Astrocyte (in vitro differentiated cells and primary cell): ENCODE data around the gene LRBA. TPM values are rescaled to one million over a fixed set of nuclear protein-coding genes. Genes with fewer than 3 reads are reported as not detected.
"Not testable (repeated sequence)": the region's sequence is repeated elsewhere in the genome, so short reads cannot be mapped to it uniquely, and the experiment has no call there.

Experiments used
- DNase-seq: peaks from one replicate; pipeline ENCODE4 v3.0.0-alpha.2; 2010; ENCODE audit warnings: low read depth
- FAIRE-seq: peaks from 2 replicates; lab custom pipeline; 2011; peaks lifted over from hg19 to GRCh38; lab: Jason Lieb, UNC
- H2AFZ ChIP-seq: 2 replicates; pipeline ENCODE4 v1.6.0; 2012; ENCODE audit warnings: low read depth, low read length, inconsistent platforms
- H3K27ac ChIP-seq: 2 replicates; pipeline ENCODE4 v1.5.1; 2011; ENCODE audit warnings: low read depth, low read length, inconsistent platforms
- H3K27me3 ChIP-seq: 2 replicates; pipeline ENCODE4 v1.6.0; 2011; ENCODE audit warnings: low read length, inconsistent platforms; ENCODE audit not compliant: insufficient read depth
- H3K36me3 ChIP-seq: 2 replicates; pipeline ENCODE4 v1.5.1; 2011; ENCODE audit warnings: low read length, inconsistent platforms; ENCODE audit not compliant: insufficient read depth
- H3K4me1 ChIP-seq: 2 replicates; pipeline ENCODE4 v1.5.1; 2011; ENCODE audit warnings: low read length, inconsistent platforms; ENCODE audit not compliant: insufficient read depth
- H3K4me2 ChIP-seq: 2 replicates; pipeline ENCODE4 v1.6.0; 2012; ENCODE audit warnings: low read length, inconsistent platforms
- H3K4me3 ChIP-seq: 2 replicates; pipeline ENCODE4 v1.5.1; 2011; ENCODE audit warnings: low read depth, mild to moderate bottlenecking, low read length, inconsistent platforms; ENCODE audit not compliant: insufficient read depth
- H3K79me2 ChIP-seq: 2 replicates; pipeline ENCODE4 v1.6.0; 2012; ENCODE audit warnings: mild to moderate bottlenecking, low read length, inconsistent platforms; ENCODE audit not compliant: insufficient read depth
- H3K9ac ChIP-seq: 2 replicates; pipeline ENCODE4 v1.6.0; 2012; ENCODE audit warnings: mild to moderate bottlenecking, low read length, inconsistent platforms
- H3K9me3 ChIP-seq: 2 replicates; pipeline ENCODE4 v1.5.1; 2012; ENCODE audit warnings: low read depth, mild to moderate bottlenecking, low read length, inconsistent platforms; ENCODE audit not compliant: insufficient read depth
- H4K20me1 ChIP-seq: 2 replicates; pipeline ENCODE4 v1.6.0; 2012; ENCODE audit warnings: low read length, inconsistent platforms; ENCODE audit not compliant: insufficient read depth
- H3K27ac Mint-ChIP-seq: one replicate; pipeline ENCODE4 v1.8.0; 2021; ENCODE audit warnings: mild to moderate bottlenecking, mixed read lengths; ENCODE audit not compliant: unreplicated experiment
- H3K27me3 Mint-ChIP-seq: one replicate; pipeline ENCODE4 v1.8.0; 2021; ENCODE audit warnings: low read depth, mixed read lengths; ENCODE audit not compliant: unreplicated experiment
- H3K36me3 Mint-ChIP-seq: one replicate; pipeline ENCODE4 v1.8.0; 2021; ENCODE audit warnings: low read depth, mixed read lengths; ENCODE audit not compliant: unreplicated experiment
- H3K4me1 Mint-ChIP-seq: one replicate; pipeline ENCODE4 v1.8.0; 2021; ENCODE audit warnings: low read depth, mixed read lengths; ENCODE audit not compliant: unreplicated experiment
- H3K4me3 Mint-ChIP-seq: one replicate; pipeline ENCODE4 v1.8.0; 2021; ENCODE audit warnings: mild to moderate bottlenecking, moderate library complexity, mixed read lengths; ENCODE audit not compliant: unreplicated experiment
- H3K9me3 Mint-ChIP-seq: one replicate; pipeline ENCODE4 v1.8.0; 2021; ENCODE audit warnings: mild to moderate bottlenecking, mixed read lengths; ENCODE audit not compliant: unreplicated experiment
- CTCF ChIP-seq: IDR thresholded peaks from 2 replicates; pipeline ENCODE4 v1.5.1; 2011; ENCODE audit warnings: low read depth, mild to moderate bottlenecking, inconsistent platforms, low read length, moderate library complexity; ENCODE audit not compliant: insufficient read depth
- EZH2 ChIP-seq: IDR thresholded peaks from 2 replicates; pipeline ENCODE4 v1.6.1; 2012; ENCODE audit warnings: mild to moderate bottlenecking, low read length, inconsistent platforms; ENCODE audit not compliant: insufficient read depth
- total RNA-seq: library from RNA; stranded (reverse); gene quantifications from 2 replicates; pipeline ENCODE4 v1.2.1, GENCODE V29; 2021

The LRBA gene
- total RNA-seq, 1 donor from 2014 or later, result 25.3 TPM

- H3K9me3 ChIP-seq, result peaks cover 6% of the 10 kb centered on the region
- no peaks in the 10 kb centered on the region for H3K36me3 ChIP-seq
- no peak overlapping the region for H3K9ac ChIP-seq
- no peak for FAIRE-seq
- TF ChIP-seq CTCF (no peak), EZH2 (no peak)
- no peaks in the 10 kb centered on the region for H3K4me1 Mint-ChIP-seq
- no peak overlapping the region for H3K4me3 ChIP-seq
- H3K9me3 Mint-ChIP-seq, result peaks cover 12% of the 10 kb centered on the region
- no peaks in the 10 kb centered on the region for H3K27me3 ChIP-seq
- H3K4me2 ChIP-seq, result no peak overlapping the region
- DNase-seq, result no peak
- no peak overlapping the region for H3K27ac ChIP-seq
- no peak overlapping the region for H3K4me3 Mint-ChIP-seq
- no peaks in the 10 kb centered on the region for H3K4me1 ChIP-seq
- H4K20me1 ChIP-seq, result no peaks in the 10 kb centered on the region
- peaks cover 5% of the 10 kb centered on the region for H3K36me3 Mint-ChIP-seq
- H3K27ac Mint-ChIP-seq, result no peak overlapping the region
- no peaks in the 10 kb centered on the region for H3K79me2 ChIP-seq
- H2AFZ ChIP-seq, result no peak overlapping the region
- no peaks in the 10 kb centered on the region for H3K27me3 Mint-ChIP-seq
These were observed 452.3 kb downstream of the LRBA start for GRCh38 chr4:150562751-150563150.

GRCh38 chr4:150562250-150562649 is 452.8 kb downstream of the LRBA start:
- Histone ChIP-seq H3K4me3 (no peak overlapping the region), H3K79me2 (no peaks in the 10 kb centered on the region), H3K9ac (no peak overlapping the region), H3K9me3 (peaks cover 6% of the 10 kb centered on the region), H3K27me3 (no peaks in the 10 kb centered on the region), H3K4me1 (no peaks in the 10 kb centered on the region), H3K36me3 (no peaks in the 10 kb centered on the region), H2AFZ (no peak overlapping the region), H4K20me1 (no peaks in the 10 kb centered on the region), H3K27ac (no peak overlapping the region), H3K4me2 (no peak overlapping the region)
- Mint-ChIP-seq H3K9me3 (peaks cover 12% of the 10 kb centered on the region), H3K4me1 (peaks cover 3% of the 10 kb centered on the region), H3K27me3 (no peaks in the 10 kb centered on the region), H3K36me3 (peaks cover 5% of the 10 kb centered on the region), H3K27ac (no peak overlapping the region), H3K4me3 (no peak overlapping the region)
- DNase-seq (no peak), FAIRE-seq (no peak)
- TF ChIP-seq CTCF (no peak), EZH2 (no peak)

- Histone ChIP-seq H3K27ac (no peak overlapping the region), H3K36me3 (no peaks in the 10 kb centered on the region), H3K9ac (no peak overlapping the region), H3K4me2 (no peak overlapping the region), H3K4me1 (no peaks in the 10 kb centered on the region), H2AFZ (no peak overlapping the region), H3K27me3 (no peaks in the 10 kb centered on the region), H4K20me1 (no peaks in the 10 kb centered on the region), H3K4me3 (no peak overlapping the region), H3K9me3 (peaks cover 6% of the 10 kb centered on the region), H3K79me2 (no peaks in the 10 kb centered on the region)
- H3K4me3 Mint-ChIP-seq, result no peak overlapping the region
- H3K9me3 Mint-ChIP-seq, result peaks cover 12% of the 10 kb centered on the region
- TF ChIP-seq EZH2 (no peak), CTCF (no peak)
- peaks cover 5% of the 10 kb centered on the region for H3K36me3 Mint-ChIP-seq
- H3K4me1 Mint-ChIP-seq, result peaks cover 3% of the 10 kb centered on the region
- DNase-seq (no peak), FAIRE-seq (no peak)
- no peaks in the 10 kb centered on the region for H3K27me3 Mint-ChIP-seq
- H3K27ac Mint-ChIP-seq, result no peak overlapping the region
These were observed 453.8 kb downstream of the LRBA start for GRCh38 chr4:150561143-150561737.

- not testable (repeated sequence) for H3K4me3 Mint-ChIP-seq, H3K9ac ChIP-seq, H3K4me1 ChIP-seq, H3K27me3 ChIP-seq, H3K9me3 Mint-ChIP-seq, H3K9me3 ChIP-seq, H3K27me3 Mint-ChIP-seq, H3K4me3 ChIP-seq, H3K4me2 ChIP-seq, H3K36me3 ChIP-seq, FAIRE-seq, H3K36me3 Mint-ChIP-seq, H3K4me1 Mint-ChIP-seq, H3K79me2 ChIP-seq, H3K27ac ChIP-seq, H4K20me1 ChIP-seq, H2AFZ ChIP-seq
- peak overlapping the region; percentile 20 for H3K27ac Mint-ChIP-seq
- peak; percentile 39 for DNase-seq
These were observed 457.3 kb downstream of the LRBA start for GRCh38 chr4:150557811-150558210.
